K562 (cell line): ENCODE measurements around the gene RSPH9. TPM values are rescaled to one million over a fixed set of nuclear protein-coding genes. Genes with fewer than 3 reads are reported as not detected.

Experiments
- ATF7 ChIP-seq: fragments of 450-650 bp; IDR thresholded peaks from 2 replicates; pipeline ENCODE4 v1.7.1; 2014; ENCODE audit warnings: mild to moderate bottlenecking, moderate library complexity
- FOXK2 ChIP-seq, 2 experiments: fragments of 450-650 bp; IDR thresholded peaks in 1 of 2; conservative IDR thresholded peaks in 1 of 2; 2 replicates each; pipeline ENCODE4 v1.6.1; 2016; ENCODE audit warnings: low read depth in 2 of 2, mild to moderate bottlenecking in 1 of 2
- FOXO4 ChIP-seq: fragments of 450-650 bp; formaldehyde crosslinking; IDR thresholded peaks from 2 replicates; pipeline ENCODE4 v1.4.0; 2020; ENCODE audit warnings: mild to moderate bottlenecking, moderate library complexity
- MEF2D ChIP-seq: conservative IDR thresholded peaks from 2 replicates; pipeline ENCODE4 v1.6.1; 2016; ENCODE audit warnings: low read depth, missing genetic modification characterization, missing compliant biosample characterization
- MLLT1 ChIP-seq, 2 experiments: fragments of 450-650 bp; IDR thresholded peaks; 2 replicates each; pipeline ENCODE4 v1.6.1; 2016
- MLX ChIP-seq, 2 experiments: fragments of 450-650 bp in 1 of 2; sonication (generic) in 1 of 2; formaldehyde crosslinking; conservative IDR thresholded peaks; 2 replicates each; pipeline versions ENCODE4 v1.4.0 to v1.8.1; 2020 to 2022; ENCODE audit warnings: mild to moderate bottlenecking in 1 of 2, missing genetic modification reagents in 1 of 2
- MTA2 ChIP-seq: fragments of 450-650 bp; IDR thresholded peaks from 2 replicates; pipeline ENCODE4 v1.6.1; 2016; ENCODE audit warnings: low read depth
- NFIX ChIP-seq: fragments of 250-450 bp; sonication (Bioruptor Pico); IDR thresholded peaks from 2 replicates; pipeline ENCODE4 v1.4.0; 2020; ENCODE audit warnings: low read depth, mild to moderate bottlenecking, moderate library complexity
- NFXL1 ChIP-seq: fragments of 450-650 bp; formaldehyde crosslinking; IDR thresholded peaks from 2 replicates; pipeline ENCODE4 v1.4.0; 2021; ENCODE audit warnings: mild to moderate bottlenecking
- NR2C1 ChIP-seq, 2 experiments: fragments of 450-650 bp; IDR thresholded peaks; 2 replicates each; pipeline ENCODE4 v1.6.1; 2017; ENCODE audit warnings: mild to moderate bottlenecking in 2 of 2, antibody characterized with exemption in 1 of 2, inconsistent platforms in 1 of 2, missing compliant biosample characterization in 1 of 2, missing genetic modification characterization in 1 of 2
- PATZ1 ChIP-seq: fragments of 250-450 bp; sonication (Bioruptor Pico); IDR thresholded peaks from 2 replicates; pipeline ENCODE4 v1.5.0; 2020; ENCODE audit warnings: mild to moderate bottlenecking, borderline replicate concordance
- POLR2AphosphoS2 ChIP-seq: IDR thresholded peaks from 2 replicates; pipeline ENCODE4 v1.6.1; 2012; ENCODE audit warnings: low read length, improper control_type of control experiment
- RAD21 ChIP-seq, 2 experiments: fragments of 250-450 bp in 1 of 2; fragments of 450-650 bp in 1 of 2; sonication (Bioruptor Pico) in 1 of 2; formaldehyde crosslinking in 1 of 2; IDR thresholded peaks in 1 of 2; conservative IDR thresholded peaks in 1 of 2; 2 replicates each; pipeline versions ENCODE4 v1.4.0 to v1.8.0; 2020 to 2022; ENCODE audit warnings: mild to moderate bottlenecking in 2 of 2, moderate library complexity in 1 of 2
- TRIM24 ChIP-seq, 2 experiments: fragments of 450-650 bp; IDR thresholded peaks; 2 replicates each; pipeline ENCODE4 v1.6.1; 2016
- ZHX1 ChIP-seq: fragments of 150-350 bp; conservative IDR thresholded peaks from 2 replicates; pipeline ENCODE4 v1.6.1; 2014; ENCODE audit warnings: low read length
- ZNF224 ChIP-seq: sonication (generic); formaldehyde crosslinking; IDR thresholded peaks from 2 replicates; pipeline ENCODE4 v1.8.0; 2022; ENCODE audit warnings: mild to moderate bottlenecking, missing genetic modification reagents
- polyA plus RNA-seq, 8 experiments: library from polyadenylated mRNA; depleted of rRNA in 4 of 8; stranded (reverse) in 5 of 8; unstranded in 3 of 8; fragments of >200 nt; fragmentation: Nextera tagmentation in 2 of 8; fragmentation: Illumina TruSeq in 1 of 8; extraction: Ambion mirVana in 2 of 8; extraction: Trizol in 1 of 8; gene quantifications; 2 replicates each; pipeline versions ENCODE4 v1.2.1 to v1.2.3, GENCODE V29; 2011 to 2014; ENCODE audit warnings: inconsistent platforms in 1 of 8, missing spikeins in 1 of 8
- total RNA-seq, 7 experiments: library from RNA; depleted of rRNA in 6 of 7; stranded (reverse); fragments of >200 nt in 6 of 7; fragmentation: Illumina TruSeq in 2 of 7; extraction: Trizol in 2 of 7; gene quantifications; 2 replicates each; pipeline versions ENCODE4 v1.2.1 to v1.2.3, GENCODE V29; 2011 to 2021; ENCODE audit warnings: low replicate concordance in 1 of 7

Gene RSPH9
- total and polyA plus RNA-seq, 9 of the 15 experiments (the other 6 are each of a cell fraction or from before 2014, with no cell fraction given), result 0.05 to 0.60 (median 0.39) TPM; not detected in 6

DNA sequence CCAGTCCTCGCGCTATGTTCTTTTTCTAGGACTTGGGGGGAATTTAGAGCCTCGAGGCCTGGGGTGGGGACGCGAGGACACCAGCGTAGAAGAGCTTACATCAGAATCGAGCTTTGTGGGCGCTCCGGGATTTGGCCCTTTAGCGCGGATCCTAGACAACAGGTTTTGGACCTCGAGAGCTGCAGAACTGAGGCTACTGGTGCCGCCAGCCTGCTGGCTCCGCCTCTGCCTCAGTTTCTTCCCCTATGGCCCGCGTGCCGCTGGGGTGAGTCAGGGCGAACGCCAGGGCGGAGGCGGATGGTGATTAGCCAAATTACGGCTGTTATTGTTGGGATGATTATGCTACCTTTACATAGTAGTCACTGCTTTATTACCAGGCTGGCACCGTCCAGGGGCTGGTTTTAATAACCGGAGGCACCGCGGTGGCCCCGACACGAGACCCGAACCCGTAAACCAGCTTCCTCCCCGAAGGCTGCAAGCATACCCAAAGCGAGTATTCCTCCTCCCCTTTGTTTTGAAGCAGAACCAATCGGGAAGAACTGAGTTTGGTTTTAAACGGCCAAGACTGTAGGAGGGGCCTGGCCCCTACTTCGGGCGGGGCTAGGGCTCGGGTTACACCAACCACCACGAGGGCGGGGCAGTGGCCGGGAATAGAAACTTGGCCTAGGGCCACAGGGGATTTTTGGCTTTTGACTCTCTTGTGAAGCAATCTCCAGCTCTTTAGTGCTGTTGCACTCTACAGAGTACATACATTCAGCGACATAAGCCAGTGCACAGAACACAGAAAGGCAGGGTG is 15.1 kb upstream of the RSPH9 start (continued):
- TF ChIP-seq FOXO4 (CRISPR knock-in tag) (no peak), NR2C1 (IDR thresholded peaks at IDR 0.05) (no peak), NR2C1 (tag; IDR thresholded peaks at IDR 0.05) (no peak), NFXL1 (CRISPR knock-in tag) (0 out of 2 replicates have a peak, but pooled peaks have one; percentile 11), RAD21 (CRISPR knock-in tag; conservative IDR thresholded peaks at IDR 0.05 in 1 of 2, IDR thresholded peaks at IDR 0.05 in 1 of 2) (peak in 1 of 2 experiments; percentile 5; a peak in 2 of 4 replicates), FOXK2 (conservative IDR thresholded peaks at IDR 0.05 in 1 of 2, IDR thresholded peaks at IDR 0.05 in 1 of 2; ENCODE audit: low read depth in 2 of 2) (peak; percentile 75 to 84), MLX (CRISPR knock-in tag; conservative IDR thresholded peaks at IDR 0.05) (peak; percentile 32 to 94; a peak in 2 of 4 replicates), ZNF224 (CRISPR knock-in tag) (no peak; the same call in 1 of the 2 replicates), TRIM24 (IDR thresholded peaks at IDR 0.05) (peak in 1 of 2 experiments; percentile 6; a peak in 1 of 4 replicates), PATZ1 (CRISPR knock-in tag) (0 out of 2 replicates have a peak, but pooled peaks have one; percentile 37), MEF2D (tag) (peak; percentile 93), MLLT1 (IDR thresholded peaks at IDR 0.05) (peak; percentile 88 to 92), NFIX (CRISPR knock-in tag) (peak; percentile 59), POLR2AphosphoS2 (peak; percentile 98), ZHX1 (no peak), MTA2 (0 out of 2 replicates have a peak, but pooled peaks have one; percentile 10), ATF7 (peak; percentile 78)
